Neural cell (in vitro differentiated cells): ENCODE data around the gene EPAS1.

Source experiments
- CTCF ChIP-seq: fragments of 450-650 bp; IDR thresholded peaks from 2 replicates; pipeline ENCODE4 v1.5.1; 2014; ENCODE audit warnings: antibody characterized with exemption, mild to moderate bottlenecking, moderate library complexity; ENCODE audit not compliant: poor library complexity, severe bottlenecking
- EZH2 ChIP-seq: fragments of 200-600, 300-800 bp; shearing (Covaris generic), sonication (generic); IDR thresholded peaks from 2 replicates; pipeline ENCODE4 v1.6.1; 2014; ENCODE audit warnings: antibody characterized with exemption, low read length, borderline replicate concordance, mild to moderate bottlenecking; ENCODE audit not compliant: insufficient read depth, poor library complexity, severe bottlenecking
- REST ChIP-seq: IDR thresholded peaks from 2 replicates; pipeline ENCODE4 v1.6.1; 2012; ENCODE audit warnings: borderline replicate concordance
- TAF1 ChIP-seq: IDR thresholded peaks from 2 replicates; pipeline ENCODE4 v1.6.1; 2012; ENCODE audit warnings: low read depth

DNA sequence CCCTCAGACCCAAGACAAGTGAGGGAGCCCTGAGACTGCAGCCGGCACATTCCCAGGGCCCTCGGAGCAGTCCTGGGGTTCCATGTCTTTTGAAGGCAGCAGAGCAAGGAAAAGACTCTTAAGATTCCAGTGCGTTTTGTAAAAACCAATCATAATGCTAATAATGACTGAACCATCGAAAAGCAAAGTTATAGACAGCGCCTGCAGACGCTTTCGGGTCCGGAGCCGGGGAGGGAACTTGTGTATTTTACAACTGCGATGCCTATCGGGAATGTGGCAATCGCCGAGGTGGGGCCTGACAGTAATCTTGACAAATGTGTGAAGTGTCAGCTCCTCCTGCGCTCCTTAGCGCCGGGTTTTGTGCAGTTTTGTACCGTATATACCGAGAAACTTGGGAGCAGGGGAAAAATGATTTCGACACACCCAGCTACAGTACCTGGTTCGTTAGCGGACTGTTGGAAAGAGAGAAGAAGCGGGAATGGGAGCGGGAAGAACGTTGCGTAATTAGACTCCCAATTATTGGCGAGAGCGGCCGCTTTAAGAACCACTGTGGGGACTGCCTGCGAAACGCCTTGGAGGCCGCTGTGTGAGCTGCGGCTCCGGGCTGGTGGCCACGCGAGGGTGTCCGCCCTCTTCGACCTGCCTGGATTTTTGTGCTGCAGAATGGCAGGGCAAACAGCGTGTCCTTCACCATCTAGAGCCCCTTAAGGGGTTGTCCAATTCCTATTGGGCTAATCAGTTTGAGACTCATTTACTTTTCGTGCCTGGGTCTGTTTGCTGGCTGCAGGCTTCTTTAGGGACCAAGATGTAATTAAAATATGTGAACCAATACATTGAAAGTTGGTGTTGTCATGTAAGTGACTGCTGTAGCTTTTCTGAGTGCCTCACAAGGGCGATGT lies 2.4 kb downstream of the EPAS1 start:
- TF ChIP-seq REST: no peak
- no peak for TF ChIP-seq EZH2
- no peak for TF ChIP-seq CTCF
- no peak for TF ChIP-seq TAF1
